Astrocyte of the spinal cord (primary cell): ENCODE measurements around the gene RUSC1.
A peak's percentile ranks its signal among the peaks of the same experiment; 100 is the strongest.

Experiments used
- DNase-seq: peaks from one replicate; pipeline ENCODE4 v3.0.0; 2011; ENCODE audit warnings: low read depth, low spot score
- H3K4me3 ChIP-seq: 2 replicates; pipeline ENCODE4 v1.5.1; 2011; ENCODE audit warnings: low read depth, mild to moderate bottlenecking, low read length, moderate library complexity
- in situ Hi-C: cut with HindIII; loops from 2 replicates; pipeline ENCODE4 v1.10.0; 2017; ENCODE audit warnings: low sequenced_read_pairs
- TF ChIP-seq, protein P1 (sequence below): IDR thresholded peaks from 2 replicates; pipeline ENCODE4 v1.5.1; 2012; ENCODE audit warnings: low read depth, mild to moderate bottlenecking, low read length, inconsistent platforms

Gene RUSC1

DNA sequence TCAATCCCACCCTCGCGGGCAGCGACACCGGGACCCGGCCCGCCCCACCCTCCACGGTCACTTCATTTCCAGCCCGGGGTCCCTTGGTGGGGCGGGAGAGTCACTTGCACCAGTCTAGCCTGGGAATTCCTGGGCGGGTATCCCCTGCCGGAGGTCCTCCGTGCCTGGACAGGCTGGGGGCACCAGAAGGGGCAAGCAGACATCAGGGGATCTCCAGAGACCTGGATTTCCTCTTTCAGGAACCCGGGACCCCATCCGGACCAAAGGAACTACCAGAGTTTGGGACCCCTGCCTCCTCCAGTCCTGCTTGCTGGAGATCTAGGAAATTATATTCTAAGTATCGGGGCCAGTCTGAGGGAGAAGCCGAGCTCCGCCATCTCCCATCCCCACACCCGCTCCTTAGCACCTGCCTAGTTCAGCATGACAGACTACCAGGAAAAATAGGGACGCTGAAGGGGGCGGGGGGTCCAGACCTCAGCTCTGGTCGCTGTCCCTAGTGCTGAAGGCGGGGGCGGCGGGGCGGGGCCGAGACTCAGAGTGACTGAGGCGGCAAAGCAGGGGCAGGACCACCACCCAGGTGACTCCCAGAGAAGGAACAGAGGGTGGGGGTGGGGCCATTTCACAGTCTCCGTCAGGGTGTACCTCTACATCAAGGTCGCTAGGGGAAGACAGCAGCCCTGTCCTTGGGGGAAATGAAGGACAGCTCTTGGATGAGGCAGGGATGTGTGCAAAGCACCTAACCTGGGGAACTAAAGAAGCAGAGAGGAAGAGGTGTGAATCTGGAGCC is 42.6 kb upstream of the RUSC1 start:
- peak overlapping the region; percentile 53 for H3K4me3 ChIP-seq
- in situ Hi-C loops: no loop called here
- TF ChIP-seq, protein P1, sequence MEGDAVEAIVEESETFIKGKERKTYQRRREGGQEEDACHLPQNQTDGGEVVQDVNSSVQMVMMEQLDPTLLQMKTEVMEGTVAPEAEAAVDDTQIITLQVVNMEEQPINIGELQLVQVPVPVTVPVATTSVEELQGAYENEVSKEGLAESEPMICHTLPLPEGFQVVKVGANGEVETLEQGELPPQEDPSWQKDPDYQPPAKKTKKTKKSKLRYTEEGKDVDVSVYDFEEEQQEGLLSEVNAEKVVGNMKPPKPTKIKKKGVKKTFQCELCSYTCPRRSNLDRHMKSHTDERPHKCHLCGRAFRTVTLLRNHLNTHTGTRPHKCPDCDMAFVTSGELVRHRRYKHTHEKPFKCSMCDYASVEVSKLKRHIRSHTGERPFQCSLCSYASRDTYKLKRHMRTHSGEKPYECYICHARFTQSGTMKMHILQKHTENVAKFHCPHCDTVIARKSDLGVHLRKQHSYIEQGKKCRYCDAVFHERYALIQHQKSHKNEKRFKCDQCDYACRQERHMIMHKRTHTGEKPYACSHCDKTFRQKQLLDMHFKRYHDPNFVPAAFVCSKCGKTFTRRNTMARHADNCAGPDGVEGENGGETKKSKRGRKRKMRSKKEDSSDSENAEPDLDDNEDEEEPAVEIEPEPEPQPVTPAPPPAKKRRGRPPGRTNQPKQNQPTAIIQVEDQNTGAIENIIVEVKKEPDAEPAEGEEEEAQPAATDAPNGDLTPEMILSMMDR: peak; percentile 39
- peak; percentile 15 for DNase-seq

DNA sequence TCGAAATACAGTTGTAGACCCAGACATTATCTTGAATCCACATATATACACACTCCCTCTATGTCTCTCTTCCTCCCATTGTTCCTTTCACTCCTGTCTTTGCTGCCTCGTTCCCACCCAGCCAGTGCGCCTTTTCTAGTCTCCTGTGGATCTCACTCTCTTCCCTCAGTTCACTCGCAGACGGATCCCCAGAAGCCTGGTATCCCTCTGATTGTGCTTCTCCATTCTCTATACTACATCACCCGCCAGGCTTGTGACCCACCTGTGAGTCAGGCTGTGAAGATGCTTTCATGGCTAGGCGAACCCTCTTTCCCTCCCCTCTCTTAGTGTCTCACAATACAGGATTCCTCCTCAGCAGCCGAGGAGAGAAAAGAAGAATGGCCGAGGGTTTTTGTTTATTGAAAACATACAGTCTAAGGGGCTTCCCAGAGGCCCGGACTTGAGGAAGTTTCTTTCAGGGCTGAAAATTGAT is 42.0 kb upstream of the RUSC1 start:
- TF ChIP-seq, protein P1: no peak
- no peak for DNase-seq
- H3K4me3 ChIP-seq: no peak overlapping the region
- in situ Hi-C loops: no loop called here

DNA sequence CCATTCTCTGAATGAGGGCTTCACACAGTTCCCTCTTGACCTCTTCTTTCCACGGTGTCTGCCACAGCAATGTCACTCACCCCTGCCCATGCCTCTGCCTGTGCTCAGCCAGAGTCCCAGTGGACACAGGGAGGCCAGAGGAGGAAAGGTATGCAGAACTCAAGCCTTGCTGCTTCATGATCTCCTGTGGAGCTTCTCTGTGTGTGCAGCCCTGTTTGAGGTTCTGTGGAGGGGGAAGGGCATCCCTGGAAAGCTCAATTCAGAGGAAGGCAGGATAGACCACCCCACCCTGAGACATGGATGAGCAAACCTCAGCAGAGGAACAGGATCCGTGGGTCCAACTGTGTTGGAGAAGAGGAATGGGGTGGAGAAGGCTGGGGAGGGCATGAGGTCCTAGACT is 41.4 kb upstream of the RUSC1 start:
- DNase-seq: no peak
- TF ChIP-seq, protein P1: no peak
- H3K4me3 ChIP-seq: no peak overlapping the region
- in situ Hi-C loops: no loop called here

DNA sequence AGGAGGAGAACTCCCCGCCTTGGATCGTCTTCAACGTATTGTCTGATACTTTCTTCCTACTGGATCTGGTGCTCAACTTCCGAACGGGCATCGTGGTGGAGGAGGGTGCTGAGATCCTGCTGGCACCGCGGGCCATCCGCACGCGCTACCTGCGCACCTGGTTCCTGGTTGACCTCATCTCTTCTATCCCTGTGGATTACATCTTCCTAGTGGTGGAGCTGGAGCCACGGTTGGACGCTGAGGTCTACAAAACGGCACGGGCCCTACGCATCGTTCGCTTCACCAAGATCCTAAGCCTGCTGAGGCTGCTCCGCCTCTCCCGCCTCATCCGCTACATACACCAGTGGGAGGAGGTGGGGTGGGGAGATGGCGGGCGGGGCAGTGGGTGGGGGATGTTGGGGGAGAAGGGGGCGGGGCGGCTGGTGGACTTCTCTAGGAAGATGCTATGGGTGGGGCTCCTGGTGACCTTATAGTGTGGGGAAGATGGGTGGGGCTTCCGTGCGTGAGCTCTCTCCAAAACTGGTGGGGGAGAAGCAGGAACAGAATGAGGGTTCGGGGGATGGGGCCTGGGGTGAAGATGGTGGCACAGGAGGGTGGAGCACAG is 38.1 kb upstream of the RUSC1 start:
- in situ Hi-C loops: no loop called here
- no peak for DNase-seq
- TF ChIP-seq, protein P1: no peak
- no peak overlapping the region for H3K4me3 ChIP-seq

DNA sequence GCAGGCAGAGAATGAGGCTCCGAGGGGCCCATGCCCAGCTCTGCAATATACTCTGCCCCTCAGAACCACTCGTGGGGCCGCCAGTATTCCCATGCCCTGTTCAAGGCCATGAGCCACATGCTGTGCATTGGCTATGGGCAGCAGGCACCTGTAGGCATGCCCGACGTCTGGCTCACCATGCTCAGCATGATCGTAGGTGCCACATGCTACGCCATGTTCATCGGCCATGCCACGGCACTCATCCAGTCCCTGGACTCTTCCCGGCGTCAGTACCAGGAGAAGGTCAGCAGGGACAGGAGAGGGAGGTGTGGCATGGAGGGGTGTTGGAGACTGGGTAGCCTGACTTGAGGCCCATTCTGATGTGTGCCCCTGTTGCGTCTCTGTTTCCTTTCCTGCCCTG is 36.2 kb upstream of the RUSC1 start:
- no peak overlapping the region for H3K4me3 ChIP-seq
- TF ChIP-seq, protein P1: no peak
- DNase-seq: no peak
- in situ Hi-C loops: no loop called here

DNA sequence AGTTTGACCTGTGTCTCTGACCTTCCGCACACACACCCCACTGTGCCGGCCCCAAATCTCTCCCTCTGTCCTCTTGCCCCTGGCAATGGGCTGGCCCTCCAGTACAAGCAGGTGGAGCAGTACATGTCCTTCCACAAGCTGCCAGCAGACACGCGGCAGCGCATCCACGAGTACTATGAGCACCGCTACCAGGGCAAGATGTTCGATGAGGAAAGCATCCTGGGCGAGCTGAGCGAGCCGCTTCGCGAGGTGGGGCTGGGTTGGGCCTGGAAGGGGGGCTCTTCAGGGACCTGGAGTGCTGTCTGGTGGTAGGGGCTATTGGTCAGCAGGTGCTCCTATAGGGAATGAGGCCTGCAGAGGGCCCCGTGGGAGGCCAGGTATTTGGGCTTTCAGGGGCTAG is 35.6 kb upstream of the RUSC1 start:
- TF ChIP-seq, protein P1: no peak
- in situ Hi-C loops: no loop called here
- H3K4me3 ChIP-seq: no peak overlapping the region
- no peak for DNase-seq
